HG03439 (cell line): ENCODE data around the gene CCDC146.
"Not testable (repeated sequence)": the region's sequence is repeated elsewhere in the genome, so short reads cannot be mapped to it uniquely, and the experiment has no call there.

ENCODE experiments used
- ATAC-seq: cut with Tn5 transposase; IDR thresholded peaks from one replicate; pipeline ENCODE4 v1.9.1; 2021; ENCODE audit warnings: mild to moderate bottlenecking, moderate library complexity; ENCODE audit not compliant: unreplicated experiment

The CCDC146 gene

DNA sequence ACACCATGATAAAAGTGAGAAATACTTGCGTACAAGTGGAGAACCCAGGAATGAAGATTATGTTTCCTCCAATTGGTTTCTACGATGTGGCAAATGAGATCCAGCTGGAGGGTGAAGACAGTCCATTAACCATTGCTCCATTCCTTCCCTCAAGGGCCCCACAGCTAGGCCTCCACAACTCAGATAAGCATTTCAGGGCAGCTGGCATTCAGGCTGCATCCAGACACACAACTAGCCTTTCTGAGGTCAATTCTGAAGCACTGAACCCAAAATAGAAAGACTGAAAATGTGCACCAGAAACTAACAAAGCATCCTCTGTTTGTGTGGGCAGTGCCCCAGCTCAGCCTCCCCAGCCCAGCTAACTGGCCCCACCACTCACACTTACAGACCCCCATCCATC, 198.9 kb downstream of the CCDC146 start:
- no peak for ATAC-seq

DNA sequence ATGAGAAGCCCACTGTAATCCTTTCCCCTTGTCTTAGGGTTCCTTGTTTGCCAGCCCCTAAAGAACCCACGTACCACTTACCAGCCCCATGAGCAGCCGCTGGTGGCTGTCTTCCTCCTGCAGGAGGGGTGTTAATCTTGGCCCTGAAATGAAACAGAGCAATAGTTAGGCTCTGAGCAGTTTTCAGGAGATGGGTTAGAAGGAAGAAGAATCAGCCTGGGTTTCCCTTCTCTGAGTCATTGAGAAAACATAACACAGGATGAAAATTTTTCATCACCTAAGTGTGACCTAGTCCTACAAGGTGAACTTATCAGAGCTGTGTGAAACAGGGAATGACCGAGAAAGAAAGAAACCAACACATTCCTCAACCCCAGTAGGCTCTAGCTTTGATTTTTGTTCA, 203.7 kb downstream of the CCDC146 start:
- no peak for ATAC-seq

DNA sequence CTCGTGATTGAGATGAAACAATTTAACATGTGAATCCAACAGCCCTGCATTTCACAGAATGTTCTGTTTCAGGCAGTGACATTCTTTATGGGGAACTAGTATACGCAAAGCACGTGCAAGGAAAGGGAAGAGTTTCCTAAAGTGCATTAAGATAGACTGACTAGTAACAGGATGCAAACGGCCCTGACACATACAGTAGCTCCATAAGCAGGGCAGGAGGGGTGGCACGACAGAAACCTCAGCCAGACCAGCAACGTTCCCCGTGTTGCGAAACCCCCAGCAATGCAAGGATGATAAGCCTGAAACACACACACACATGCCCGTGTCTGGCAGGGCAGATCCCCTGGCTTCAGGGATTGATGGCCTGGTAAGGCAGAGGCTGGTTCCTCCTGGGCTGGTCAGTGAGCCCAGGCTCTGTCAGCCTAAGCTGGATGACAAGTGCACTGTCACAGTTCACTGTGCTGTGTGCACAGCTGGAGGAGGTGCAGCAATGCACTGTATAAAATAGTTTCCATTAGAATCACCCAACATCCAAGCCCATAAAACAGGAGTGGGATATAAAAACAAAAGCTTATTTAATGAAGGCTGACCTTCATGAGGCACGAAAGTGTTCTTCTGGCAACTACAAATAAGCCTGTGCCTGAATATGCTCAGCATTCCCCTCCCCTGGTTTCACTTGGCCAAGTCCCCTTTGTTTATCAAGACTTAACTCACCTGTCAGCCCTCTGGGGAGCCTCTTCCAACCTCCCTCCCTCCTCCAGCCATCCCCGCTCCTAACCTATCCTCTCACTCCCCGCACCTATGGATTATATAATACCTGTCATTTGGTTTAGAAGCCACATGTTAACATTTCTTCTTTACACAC, 204.9 kb downstream of the CCDC146 start:
- ATAC-seq = no peak

DNA sequence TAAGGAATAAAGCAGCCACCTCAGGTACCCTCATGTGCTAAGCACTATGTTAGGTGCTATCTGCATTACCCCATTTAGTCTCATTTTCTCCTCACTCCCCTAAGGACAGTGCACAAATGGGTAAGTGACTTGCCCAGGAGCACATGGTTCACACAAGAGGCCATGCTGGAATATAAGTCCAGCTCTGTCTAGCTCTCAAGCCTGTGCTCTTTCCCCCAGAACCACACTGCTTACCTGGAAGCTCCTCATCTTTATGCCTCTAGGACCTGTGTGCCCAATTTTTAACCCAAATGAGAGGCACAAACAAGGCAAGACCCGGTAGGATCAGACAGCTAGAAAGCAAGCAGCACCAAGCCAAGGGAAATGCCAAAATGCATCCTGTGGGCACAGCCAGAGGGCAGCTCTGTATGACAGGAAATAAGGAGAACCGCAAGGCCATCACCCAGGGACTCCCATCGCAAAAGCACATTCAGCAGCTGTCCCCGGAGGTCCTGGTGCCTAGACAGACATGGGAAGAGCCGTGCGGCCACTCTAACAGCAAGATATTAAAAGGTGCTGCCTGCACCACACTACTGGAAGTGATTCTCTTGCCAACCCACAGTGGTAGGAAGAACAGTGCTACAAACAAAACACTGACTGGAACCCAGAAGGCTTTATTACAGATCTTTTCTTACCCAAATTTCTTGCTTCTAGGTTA, 205.7 kb downstream of the CCDC146 start:
- ATAC-seq = no peak

DNA sequence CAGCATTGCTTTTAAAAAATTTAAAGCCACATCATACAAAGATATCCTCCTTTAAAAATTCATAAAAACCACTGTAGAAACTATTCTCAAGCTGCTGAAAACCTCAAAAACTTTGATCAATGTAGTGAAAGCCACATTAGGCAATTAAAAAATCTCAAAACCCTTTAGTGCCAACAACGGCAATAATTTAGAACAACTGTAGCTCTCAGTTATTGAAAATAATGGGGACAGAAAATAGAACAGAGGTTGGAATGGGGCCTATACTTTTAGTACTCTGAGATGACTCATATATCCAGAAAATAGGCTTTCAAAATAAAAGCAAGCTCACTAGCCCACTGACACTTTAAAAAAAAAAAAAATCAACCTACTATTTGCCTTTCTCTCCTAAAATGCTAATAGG, 206.3 kb downstream of the CCDC146 start:
- no peak for ATAC-seq

DNA sequence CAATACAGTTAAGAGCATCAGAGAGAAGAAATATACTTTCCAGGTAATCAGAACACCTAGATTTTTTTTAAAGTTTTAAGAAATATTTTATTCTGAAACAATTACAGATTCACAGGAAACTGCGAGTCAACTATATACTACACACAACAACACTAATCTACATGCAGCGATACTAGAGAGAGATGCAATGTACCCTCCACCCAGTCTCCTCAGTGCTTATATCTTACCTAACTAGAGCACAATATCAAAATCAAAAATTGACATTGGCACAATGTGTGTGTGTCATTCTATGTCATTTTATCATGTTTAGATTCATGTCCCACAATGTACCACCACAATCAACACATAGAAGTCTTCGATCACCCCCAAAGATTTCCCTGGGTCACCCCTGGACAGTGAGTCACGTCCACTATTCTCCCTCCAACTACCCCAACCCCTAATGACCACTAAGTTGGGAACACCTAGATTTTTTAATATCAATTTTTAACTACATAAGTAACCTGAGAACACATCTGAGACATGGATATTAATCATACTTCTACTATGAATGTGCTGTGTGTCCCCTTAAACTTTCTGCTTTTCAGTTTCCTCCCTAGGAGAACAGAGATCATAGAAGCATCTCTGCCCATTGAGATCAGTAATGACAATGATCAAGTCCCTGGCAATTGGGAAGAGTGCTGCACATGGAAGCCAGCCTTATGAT, 207.2 kb downstream of the CCDC146 start:
- no peak for ATAC-seq

DNA sequence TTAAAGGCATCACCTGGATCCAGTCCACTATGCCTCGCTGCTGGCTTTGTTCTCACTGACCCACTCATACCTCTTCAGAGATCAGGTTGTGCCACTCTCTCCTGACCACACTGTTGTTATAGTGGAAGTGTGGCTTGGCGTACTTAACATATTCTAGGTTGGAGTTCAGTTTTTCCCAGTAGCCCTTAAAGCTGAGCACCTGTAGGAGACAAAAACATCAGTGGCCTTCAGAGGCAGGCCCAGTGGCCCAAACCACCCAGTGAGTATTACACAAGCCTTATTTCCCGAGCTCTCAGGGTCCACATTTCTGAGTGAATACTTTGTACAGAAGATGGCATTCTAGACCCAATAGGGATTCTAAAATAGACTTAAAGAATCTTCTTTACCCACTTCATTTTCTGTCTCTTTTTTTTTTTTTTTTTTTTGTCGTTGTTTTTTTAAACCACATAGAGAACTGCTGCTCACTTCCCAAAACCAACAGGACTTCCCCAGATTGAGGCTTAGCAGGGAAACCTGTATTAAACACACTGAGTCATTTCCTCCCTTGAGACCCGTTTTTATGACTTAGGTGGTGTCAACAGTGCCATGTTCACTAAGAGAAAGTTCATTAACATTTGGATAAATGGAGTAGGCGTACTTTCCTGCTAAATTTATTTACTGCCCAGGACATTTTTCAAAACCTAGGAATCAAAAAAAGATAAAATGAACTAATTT, 207.9 kb downstream of the CCDC146 start:
- ATAC-seq = peak; percentile 60

DNA sequence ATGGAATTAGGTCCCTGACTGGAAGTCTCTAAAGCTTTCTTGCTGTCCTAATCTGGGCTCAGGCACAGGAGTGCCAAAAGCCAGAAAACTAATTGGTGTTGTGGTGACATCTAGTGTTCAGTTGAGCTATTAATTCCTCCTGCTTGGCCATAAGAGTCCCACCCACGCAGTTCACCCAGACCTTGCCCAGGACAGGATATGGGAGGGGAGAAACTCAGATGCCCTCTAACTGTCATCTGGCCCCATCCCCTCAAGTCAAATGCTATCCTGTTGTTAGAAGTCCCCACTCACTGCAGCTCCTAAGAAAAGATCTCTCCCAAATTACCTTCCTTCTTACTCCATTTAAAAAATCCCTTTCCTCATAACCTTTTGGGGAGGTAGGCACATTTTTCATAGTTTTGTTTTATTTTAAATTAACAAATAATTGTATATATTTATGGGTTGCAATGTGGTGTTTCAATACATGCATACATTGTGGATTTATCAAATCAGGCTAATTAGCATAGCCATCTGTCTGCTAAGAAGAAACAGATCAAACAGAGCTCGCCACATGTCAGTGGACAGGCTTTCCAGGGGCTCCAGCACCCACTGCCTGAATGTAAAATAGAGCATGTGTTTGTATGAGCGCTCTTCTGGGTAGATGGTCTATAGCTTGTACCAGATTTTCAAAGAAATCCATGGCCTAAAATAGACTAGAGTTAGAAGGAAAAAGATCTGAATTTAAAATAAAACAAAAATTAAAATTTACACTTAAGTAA, 209.7 kb downstream of the CCDC146 start:
- peak; percentile 82 for ATAC-seq

DNA sequence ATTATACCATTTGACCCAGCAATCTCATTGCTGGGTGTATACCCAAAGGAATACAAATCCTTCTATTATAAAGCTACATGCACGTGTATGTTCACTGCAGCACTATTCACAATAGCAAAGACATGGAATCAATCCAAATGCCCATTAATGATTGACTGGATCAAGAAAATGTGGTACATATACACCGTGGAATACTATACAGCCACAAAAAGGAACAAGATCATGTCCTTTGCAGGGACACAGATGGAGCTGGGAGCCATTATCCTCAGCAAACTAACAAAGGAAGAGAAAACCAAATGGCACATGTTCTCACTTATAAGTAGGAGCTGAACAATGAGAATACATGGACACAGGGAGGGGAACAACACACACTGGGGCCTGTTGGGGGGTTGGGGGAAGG, 211.6 kb downstream of the CCDC146 start:
- not testable (repeated sequence) for ATAC-seq

DNA sequence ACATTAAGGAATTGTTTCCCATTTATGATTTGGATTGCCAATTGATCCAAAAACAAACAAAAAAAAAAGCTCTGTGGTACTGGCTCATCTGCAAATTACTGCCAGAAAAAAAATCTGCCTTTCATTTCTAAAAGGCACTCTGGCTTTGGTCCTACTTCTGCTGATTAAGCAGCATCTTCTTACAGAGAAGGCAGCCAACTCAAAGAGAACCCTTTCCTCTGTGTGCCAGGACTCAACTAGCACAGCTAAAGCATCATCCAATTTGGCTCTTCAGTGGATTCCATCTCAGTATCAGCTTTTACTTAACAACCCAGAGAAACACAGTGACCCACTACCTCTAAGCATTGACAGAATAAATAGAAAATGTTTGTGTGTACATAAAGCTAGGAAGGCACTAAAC, 213.2 kb downstream of the CCDC146 start:
- ATAC-seq = no peak

DNA sequence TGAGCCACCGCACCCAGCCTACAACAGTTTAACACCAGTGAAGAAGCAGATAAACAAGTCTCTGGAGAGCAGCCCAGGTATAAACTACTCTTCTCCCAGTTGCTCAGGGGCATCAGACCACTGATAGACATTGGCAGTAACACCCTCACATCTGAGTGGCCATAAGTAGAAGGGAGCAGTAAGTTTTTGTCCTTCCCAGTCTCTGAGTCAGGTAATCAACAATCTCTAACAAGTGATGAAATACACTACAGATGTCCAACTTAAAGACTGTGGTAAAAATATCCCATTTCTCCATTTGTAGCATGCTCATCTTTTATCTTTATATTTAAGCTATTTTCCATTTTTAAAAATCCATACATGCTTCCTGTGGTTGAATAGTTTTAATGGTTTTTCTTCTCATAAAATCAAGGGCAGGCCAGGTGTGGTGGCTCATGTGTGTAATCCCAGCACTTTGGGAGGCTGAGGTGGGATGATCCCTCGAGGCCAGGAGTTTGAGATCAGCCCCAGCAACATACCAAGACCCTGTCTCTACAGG, 215.1 kb downstream of the CCDC146 start:
- ATAC-seq = no peak

DNA sequence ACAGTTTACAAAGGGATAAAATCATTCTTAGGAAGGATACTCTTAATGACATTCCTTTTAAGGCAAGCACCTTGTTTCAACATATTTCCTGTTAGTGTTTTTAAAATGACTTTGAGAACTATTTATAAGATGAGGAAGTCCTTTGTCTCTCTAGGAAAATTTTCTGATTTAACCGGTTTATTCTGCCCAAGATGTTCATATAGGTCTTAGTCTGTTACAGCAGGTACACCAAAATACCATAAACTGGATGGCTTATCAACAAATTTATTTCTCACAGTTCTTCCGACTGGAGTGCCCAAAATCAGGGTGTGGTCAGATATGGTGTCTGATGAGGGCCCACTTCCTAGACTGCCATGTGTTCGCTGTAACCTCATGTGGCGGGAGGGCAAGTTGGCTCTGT, 215.8 kb downstream of the CCDC146 start:
- ATAC-seq = no peak

DNA sequence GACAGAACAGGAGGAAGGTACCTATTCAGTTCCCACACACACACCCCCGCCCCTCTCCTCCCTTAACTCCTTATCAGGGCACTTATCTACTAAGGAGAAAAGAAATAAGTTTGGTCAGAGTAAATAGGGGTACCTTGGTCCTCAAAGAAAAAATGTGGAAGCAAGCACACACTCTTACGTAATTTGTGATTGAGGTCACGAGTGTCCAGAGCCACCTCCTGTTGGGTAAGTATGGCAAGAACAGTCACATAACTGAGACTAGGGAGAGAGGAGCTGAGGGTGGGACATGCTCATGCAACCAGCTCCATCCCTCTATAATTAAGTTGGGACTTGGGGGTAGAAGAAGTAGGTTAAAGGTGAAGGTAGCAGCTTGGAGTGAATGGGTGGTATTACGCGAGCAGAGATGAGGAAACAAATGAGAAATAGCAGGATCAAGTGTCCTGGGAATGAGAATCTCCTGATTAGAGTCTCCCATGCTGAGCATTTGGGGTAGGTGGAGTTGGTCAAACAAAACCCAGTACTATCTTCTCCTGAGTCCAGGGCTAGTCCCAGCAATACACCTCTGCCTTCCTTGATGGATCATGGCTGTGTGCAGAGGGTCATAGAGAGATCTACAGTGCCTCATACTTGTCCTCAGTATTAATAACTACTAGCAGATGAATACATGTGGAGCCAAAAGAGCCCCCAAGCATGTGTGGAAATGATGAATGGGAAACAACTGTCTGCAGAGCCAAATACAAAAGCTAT, 216.6 kb downstream of the CCDC146 start:
- ATAC-seq = no peak

DNA sequence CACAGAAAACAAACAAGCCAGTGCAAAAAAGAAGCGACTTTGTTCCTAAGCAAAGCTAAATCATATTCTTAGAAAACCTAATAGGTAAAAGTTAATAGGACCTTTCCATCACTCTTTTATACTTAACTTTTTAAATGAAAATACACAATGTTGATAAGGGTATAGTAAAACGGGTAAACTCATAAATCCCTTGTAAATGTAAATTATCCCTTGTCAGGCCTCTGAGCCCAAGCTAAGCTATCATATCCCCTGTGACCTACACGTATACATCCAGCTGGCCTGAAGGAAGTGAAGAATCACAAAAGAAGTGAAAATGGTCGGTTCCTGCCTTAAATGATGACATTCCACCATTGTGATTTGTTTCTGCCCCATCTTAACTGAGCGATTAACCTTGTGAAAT, 217.3 kb downstream of the CCDC146 start:
- ATAC-seq = no peak
